Natural killer cell (primary cell): ENCODE data around the gene CYP11A1. TPM values are rescaled to one million over a fixed set of nuclear protein-coding genes. Genes with fewer than 3 reads are reported as not detected.

ENCODE experiments used
- ATAC-seq, 3 donors: fragments of 150-1000 bp in 2 of 3; fragments of 200-7000 bp in 1 of 3; cut with Tn5 transposase; 1 replicate in 1 of 3; 2 replicates in 2 of 3; pipeline ENCODE4 v1.10.0; 2021; ENCODE audit warnings: mild to moderate bottlenecking in 2 of 3, moderate library complexity in 2 of 3
- DNase-seq, 2 donors: peaks; one replicate each; pipeline versions ENCODE4 v3.0.0 to v3.0.0-alpha.2; 2013 to 2021; ENCODE audit warnings: mixed read lengths in 1 of 2
- H3K27ac ChIP-seq: one replicate; pipeline ENCODE4 v1.5.1; 2013; ENCODE audit warnings: mild to moderate bottlenecking, low read length
- H3K27me3 ChIP-seq: one replicate; pipeline ENCODE4 v1.6.1; 2013; ENCODE audit warnings: low read length; ENCODE audit not compliant: control insufficient read depth, insufficient read depth
- H3K36me3 ChIP-seq: one replicate; pipeline ENCODE4 v1.6.1; 2013; ENCODE audit warnings: low read length; ENCODE audit not compliant: control insufficient read depth, insufficient read depth
- H3K4me1 ChIP-seq: one replicate; pipeline ENCODE4 v1.6.1; 2013; ENCODE audit warnings: low read length; ENCODE audit not compliant: control insufficient read depth, insufficient read depth
- H3K4me3 ChIP-seq: one replicate; pipeline ENCODE4 v1.5.1; 2013; ENCODE audit warnings: low read length
- H3K9me3 ChIP-seq: one replicate; pipeline ENCODE4 v1.6.1; 2013; ENCODE audit warnings: low read length; ENCODE audit not compliant: control insufficient read depth, insufficient read depth
- H3K27ac Mint-ChIP-seq, 2 donors: one replicate each; pipeline ENCODE4 v1.8.0; 2022; ENCODE audit warnings: mild to moderate bottlenecking in 2 of 2, mixed read lengths in 2 of 2, moderate library complexity in 1 of 2
- H3K27me3 Mint-ChIP-seq, 2 donors: one replicate each; pipeline ENCODE4 v1.8.0; 2022; ENCODE audit warnings: low read depth in 2 of 2, mixed read lengths in 2 of 2
- H3K36me3 Mint-ChIP-seq: one replicate; pipeline ENCODE4 v1.8.0; 2022; ENCODE audit warnings: mixed read lengths
- H3K4me1 Mint-ChIP-seq, 2 donors: one replicate each; pipeline ENCODE4 v1.8.0; 2022; ENCODE audit warnings: mixed read lengths in 2 of 2
- H3K4me3 Mint-ChIP-seq: one replicate; pipeline ENCODE4 v1.8.0; 2022; ENCODE audit warnings: mild to moderate bottlenecking, moderate library complexity, mixed read lengths
- H3K9me3 Mint-ChIP-seq, 2 donors: one replicate each; pipeline ENCODE4 v1.8.0; 2022; ENCODE audit warnings: mixed read lengths in 2 of 2
- WGBS: methylation state at CpG from one replicate; pipeline ENCODE4 v1.1.7; 2013; ENCODE audit warnings: missing lambda C conversion rate; ENCODE audit not compliant: insufficient coverage; 5-methylcytosine and 5-hydroxymethylcytosine counted together
- intact Hi-C: fragments of 100-400 bp; cut with micrococcal nuclease; formaldehyde crosslinking; loops from one replicate; pipeline ENCODE4 v1.14.2; 2022
- total RNA-seq, 4 donors: library from RNA; stranded (reverse); fragments of 120-200 nt in 1 of 4; gene quantifications; one replicate each; pipeline versions ENCODE4 v1.2.3 to v1.2.4, GENCODE V29; 2013 to 2022
- TF ChIP-seq, protein P1 (sequence below): fragments of 200-600 bp; IDR thresholded peaks from one replicate; pipeline ENCODE4 v1.8.0; 2022; ENCODE audit warnings: antibody characterized with exemption

The CYP11A1 gene
- total RNA-seq, 3 donors from 2014 or later (not counting 1 experiment from before 2014, with no cell fraction given), result 5.1 TPM; not detected in 2

DNA sequence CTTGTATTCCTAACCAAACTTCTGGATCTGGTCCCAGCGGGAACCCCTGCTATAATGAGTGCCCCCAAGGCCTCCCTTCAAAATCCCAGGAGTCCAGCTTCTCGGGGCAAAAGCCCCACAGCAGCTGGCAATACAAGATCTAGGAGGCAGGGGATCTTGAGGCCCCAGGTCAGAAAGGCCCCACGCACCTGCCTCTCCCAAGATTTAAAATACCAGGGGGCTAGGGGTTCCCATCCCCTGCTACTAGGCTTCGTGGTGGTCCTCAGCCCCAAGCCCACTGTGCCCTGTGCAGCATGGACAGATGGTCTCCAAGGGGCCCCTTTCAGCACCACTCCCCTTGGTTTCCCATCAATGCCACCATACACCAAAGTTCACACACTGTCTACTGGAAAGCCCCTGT lies 15.8 kb upstream of the CYP11A1 start:
- intact Hi-C loops, result no loop called here
- Mint-ChIP-seq H3K27me3 (no peaks in the 10 kb centered on the region), H3K9me3 (no peaks in the 10 kb centered on the region), H3K4me3 (no peak overlapping the region), H3K36me3 (no peaks in the 10 kb centered on the region), H3K4me1 (peaks cover 11 to 16% of the 10 kb centered on the region in 2 donors), H3K27ac (no peak overlapping the region)
- H3K36me3 ChIP-seq, result no peaks in the 10 kb centered on the region
- peaks cover 49% of the 10 kb centered on the region for H3K4me1 ChIP-seq
- 89% methylated on average over 4 of the region's 4 CpGs for WGBS
- peak overlapping the region; percentile 79 for H3K27ac ChIP-seq
- no peaks in the 10 kb centered on the region for H3K27me3 ChIP-seq
- DNase-seq, result no peak
- no peak for ATAC-seq
- H3K4me3 ChIP-seq, result no peak overlapping the region
- no peaks in the 10 kb centered on the region for H3K9me3 ChIP-seq
- TF ChIP-seq, protein P1, sequence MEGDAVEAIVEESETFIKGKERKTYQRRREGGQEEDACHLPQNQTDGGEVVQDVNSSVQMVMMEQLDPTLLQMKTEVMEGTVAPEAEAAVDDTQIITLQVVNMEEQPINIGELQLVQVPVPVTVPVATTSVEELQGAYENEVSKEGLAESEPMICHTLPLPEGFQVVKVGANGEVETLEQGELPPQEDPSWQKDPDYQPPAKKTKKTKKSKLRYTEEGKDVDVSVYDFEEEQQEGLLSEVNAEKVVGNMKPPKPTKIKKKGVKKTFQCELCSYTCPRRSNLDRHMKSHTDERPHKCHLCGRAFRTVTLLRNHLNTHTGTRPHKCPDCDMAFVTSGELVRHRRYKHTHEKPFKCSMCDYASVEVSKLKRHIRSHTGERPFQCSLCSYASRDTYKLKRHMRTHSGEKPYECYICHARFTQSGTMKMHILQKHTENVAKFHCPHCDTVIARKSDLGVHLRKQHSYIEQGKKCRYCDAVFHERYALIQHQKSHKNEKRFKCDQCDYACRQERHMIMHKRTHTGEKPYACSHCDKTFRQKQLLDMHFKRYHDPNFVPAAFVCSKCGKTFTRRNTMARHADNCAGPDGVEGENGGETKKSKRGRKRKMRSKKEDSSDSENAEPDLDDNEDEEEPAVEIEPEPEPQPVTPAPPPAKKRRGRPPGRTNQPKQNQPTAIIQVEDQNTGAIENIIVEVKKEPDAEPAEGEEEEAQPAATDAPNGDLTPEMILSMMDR, result no peak

DNA sequence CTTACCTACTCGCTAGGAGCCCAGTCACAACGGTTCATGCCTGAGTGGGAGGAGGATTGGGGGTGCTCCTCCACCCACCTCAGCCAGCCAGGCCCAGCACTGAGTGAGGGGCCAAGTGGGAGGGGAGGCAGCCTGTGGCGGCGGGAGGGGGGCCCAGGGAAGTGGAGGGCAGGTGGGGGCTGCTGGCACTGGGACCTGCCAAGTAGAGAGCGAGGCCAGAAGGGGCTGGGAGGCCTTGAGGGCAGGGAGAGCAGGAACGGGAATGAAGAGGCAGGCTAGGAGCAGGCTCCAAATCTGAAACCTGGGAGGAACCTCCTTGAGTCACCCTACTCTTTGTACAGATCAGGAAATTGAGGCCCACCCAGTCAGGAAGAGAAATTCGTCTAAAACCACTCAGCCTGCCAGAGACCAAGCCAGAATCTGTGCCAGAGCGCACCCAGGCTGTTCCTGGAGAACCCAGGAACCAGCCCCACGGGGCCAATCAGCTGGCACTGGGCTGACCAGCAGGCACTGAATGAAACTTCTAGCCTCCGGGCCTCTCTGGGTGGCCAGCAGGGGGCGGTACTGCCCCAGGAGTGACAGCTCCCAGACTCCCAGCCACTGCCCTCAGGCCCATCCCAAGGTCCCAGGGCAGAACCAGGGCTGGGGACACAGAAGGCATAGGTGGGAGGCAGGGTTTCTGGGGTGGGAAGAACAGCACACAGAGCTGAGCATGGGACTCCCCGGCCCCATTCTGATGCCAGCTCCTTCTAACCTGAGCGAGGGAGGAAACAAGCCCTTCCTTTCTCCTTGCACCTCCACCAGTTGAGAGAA lies 14.8 kb upstream of the CYP11A1 start:
- H3K4me3 ChIP-seq, result no peak overlapping the region
- intact Hi-C loops, result loop anchor here (1.0 kb wide), 2 partner anchors 56 to 107 kb away; no protein-coding TSS in a partner anchor
- H3K4me3 Mint-ChIP-seq, result no peak overlapping the region
- no peaks in the 10 kb centered on the region for H3K27me3 ChIP-seq
- no peaks in the 10 kb centered on the region for H3K36me3 ChIP-seq
- peaks cover 47% of the 10 kb centered on the region for H3K4me1 ChIP-seq
- TF ChIP-seq, protein P1, result peak; percentile 96
- H3K27me3 Mint-ChIP-seq, result no peaks in the 10 kb centered on the region
- WGBS, result 44% methylated on average over 13 of the region's 13 CpGs
- no peak overlapping the region for H3K27ac Mint-ChIP-seq
- peaks cover 11 to 16% of the 10 kb centered on the region in 2 donors for H3K4me1 Mint-ChIP-seq
- DNase-seq, result peak; percentile 80 to 87
- H3K9me3 Mint-ChIP-seq, result no peaks in the 10 kb centered on the region
- H3K36me3 Mint-ChIP-seq, result no peaks in the 10 kb centered on the region
- peak; percentile 75 to 91 (median 80) for ATAC-seq
- H3K9me3 ChIP-seq, result no peaks in the 10 kb centered on the region
- no peak overlapping the region for H3K27ac ChIP-seq

DNA sequence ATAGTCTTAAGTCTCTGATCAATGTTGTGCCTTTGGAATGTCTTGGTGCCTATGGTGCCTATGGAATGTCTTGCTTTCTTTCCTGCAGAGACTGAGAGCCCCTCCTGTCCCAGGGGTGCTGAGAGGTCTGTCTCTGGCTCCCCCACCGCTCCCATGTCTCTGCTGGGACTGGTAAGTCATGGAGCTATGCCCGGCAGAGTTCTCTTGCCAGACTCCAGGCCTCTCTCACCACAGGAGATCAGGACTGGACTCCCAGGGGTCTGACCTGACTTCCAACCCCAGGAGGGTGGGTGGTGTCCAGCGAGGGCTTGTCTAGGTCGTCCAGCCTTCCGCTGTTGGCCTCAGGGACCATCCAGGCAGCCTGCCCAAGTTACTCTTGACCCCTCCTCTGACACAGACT lies 14.0 kb upstream of the CYP11A1 start:
- Mint-ChIP-seq H3K36me3 (no peaks in the 10 kb centered on the region), H3K4me1 (peaks cover 11 to 16% of the 10 kb centered on the region in 2 donors), H3K27me3 (no peaks in the 10 kb centered on the region), H3K4me3 (no peak overlapping the region), H3K27ac (no peak overlapping the region), H3K9me3 (no peaks in the 10 kb centered on the region)
- Histone ChIP-seq H3K36me3 (no peaks in the 10 kb centered on the region), H3K27ac (no peak overlapping the region), H3K27me3 (no peaks in the 10 kb centered on the region), H3K4me1 (peaks cover 43% of the 10 kb centered on the region), H3K9me3 (no peaks in the 10 kb centered on the region), H3K4me3 (no peak overlapping the region)
- ATAC-seq (no peak), DNase-seq (no peak)
- intact Hi-C loops, result no loop called here
- TF ChIP-seq, protein P1, result no peak
- 97% methylated on average over 5 of the region's 5 CpGs for WGBS

DNA sequence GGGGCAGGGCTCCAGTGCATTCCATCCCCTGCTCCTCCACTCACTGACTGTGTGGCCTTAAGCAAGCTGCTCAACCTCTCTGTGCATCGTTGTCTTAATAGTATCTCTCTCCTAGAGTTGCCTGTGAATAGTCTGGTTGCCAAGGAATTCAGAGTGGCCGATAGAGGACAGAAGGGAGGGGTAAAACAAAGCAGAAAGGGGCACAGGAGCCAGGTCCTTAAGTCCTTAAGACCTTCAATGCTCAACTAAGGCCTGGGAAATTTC lies 13.7 kb upstream of the CYP11A1 start:
- Histone ChIP-seq H3K27ac (no peak overlapping the region), H3K4me1 (peaks cover 40% of the 10 kb centered on the region), H3K27me3 (no peaks in the 10 kb centered on the region), H3K36me3 (no peaks in the 10 kb centered on the region), H3K4me3 (no peak overlapping the region), H3K9me3 (no peaks in the 10 kb centered on the region)
- ATAC-seq, result no peak
- DNase-seq, result no peak
- Mint-ChIP-seq H3K4me3 (no peak overlapping the region), H3K36me3 (no peaks in the 10 kb centered on the region), H3K27me3 (no peaks in the 10 kb centered on the region), H3K27ac (no peak overlapping the region), H3K9me3 (no peaks in the 10 kb centered on the region), H3K4me1 (peaks cover 11 to 16% of the 10 kb centered on the region in 2 donors)
- intact Hi-C loops, result no loop called here
- 92% methylated on average over 2 of the region's 2 CpGs for WGBS
- TF ChIP-seq, protein P1, result no peak
